Measurements from ENCODE around the gene NPAS3. TPM values are rescaled to one million over a fixed set of nuclear protein-coding genes. Genes with fewer than 3 reads are reported as not detected.

Gene NPAS3
- total and polyA plus RNA-seq, 2 of the 8 experiments (the other 6 are each of a cell fraction or from before 2014, with no cell fraction given), result 0.11 to 0.60 TPM

- Histone ChIP-seq H2BK12ac (ENCODE audit: low read depth, low read length) (no peak overlapping the region), H4K91ac (replicated peaks; ENCODE audit: insufficient read length, low read length) (no peak overlapping the region), H2BK120ac (replicated peaks; ENCODE audit: low read depth, low read length) (no peak overlapping the region), H2AFZ (ENCODE audit: low read length) (no peak overlapping the region), H4K20me1 (replicated peaks in 1 of 2; ENCODE audit: control insufficient read depth in 1 of 2, insufficient read depth in 2 of 2, low read length in 2 of 2) (no peaks in the 10 kb centered on the region), H3K4me3 (ENCODE audit: extremely low read depth in 1 of 4, insufficient read depth in 2 of 4, low read depth in 3 of 4, low read length in 4 of 4) (no peak overlapping the region), H2BK20ac (ENCODE audit: low read length) (no peak overlapping the region), H2AK5ac (ENCODE audit: low read depth, low read length) (no peak overlapping the region), H3K14ac (ENCODE audit: insufficient read length) (no peak overlapping the region), H4K8ac (ENCODE audit: extremely low read depth, insufficient read depth, low read length) (no peak overlapping the region), H3K27ac (ENCODE audit: low read depth, low read length) (no peak overlapping the region), H2BK5ac (ENCODE audit: low read depth, low read length) (no peak overlapping the region), H3K9ac (replicated peaks in 1 of 4; ENCODE audit: extremely low read depth in 1 of 4, low read depth in 3 of 4, low read length in 3 of 4) (no peak overlapping the region), H4K5ac (ENCODE audit: insufficient read length, low read depth, low read length) (no peak overlapping the region), H2BK15ac (ENCODE audit: low read length) (no peak overlapping the region), H3K23ac (ENCODE audit: insufficient read length) (no peak overlapping the region), H3K9me3 (ENCODE audit: insufficient read depth in 2 of 2, low read depth in 1 of 2, low read length in 1 of 2) (no peaks in the 10 kb centered on the region), H3K4me2 (ENCODE audit: insufficient read depth in 1 of 2, low read depth in 2 of 2, low read length in 2 of 2) (no peak overlapping the region), H3K23me2 (ENCODE audit: low read depth, low read length) (no peaks in the 10 kb centered on the region), H3K18ac (ENCODE audit: extremely low read depth, low read length) (no peak overlapping the region), H3K79me2 (ENCODE audit: control insufficient read depth in 1 of 2, insufficient read depth in 2 of 2, low read length in 2 of 2) (no peaks in the 10 kb centered on the region), H3K79me1 (ENCODE audit: low read depth, low read length) (no peaks in the 10 kb centered on the region), H3K27me3 (replicated peaks in 1 of 4; ENCODE audit: control insufficient read depth in 3 of 4, extremely low read depth in 1 of 4, insufficient read depth in 3 of 4, low read length in 3 of 4) (no peaks in the 10 kb centered on the region), H3K4ac (replicated peaks; ENCODE audit: insufficient read length, low read depth, low read length) (no peak overlapping the region), H3K56ac (replicated peaks; ENCODE audit: insufficient read length, low read depth, low read length) (no peak overlapping the region), H3K4me1 (replicated peaks in 1 of 4; ENCODE audit: control insufficient read depth in 3 of 4, insufficient read depth in 4 of 4, low read length in 3 of 4) (no peaks in the 10 kb centered on the region), H3K36me3 (ENCODE audit: control insufficient read depth in 2 of 4, insufficient read depth in 4 of 4, low read length in 3 of 4) (no peaks in the 10 kb centered on the region)
- CTCF ChIA-PET (ENCODE audit: partially characterized antibody), result no interaction called here
- DNase-seq (ENCODE audit: low read depth in 1 of 2, low spot score in 2 of 2) (no peak), FAIRE-seq (no peak)
- POLR2A ChIA-PET (ENCODE audit: partially characterized antibody), result no interaction called here
- TF ChIP-seq JUND (IDR thresholded peaks at IDR 0.05; ENCODE audit: low read length), result no peak
- no peak for TF ChIP-seq RBBP5 (IDR thresholded peaks at IDR 0.05; ENCODE audit: borderline replicate concordance, low read depth, low read length)
- no peak for TF ChIP-seq SP2 (IDR thresholded peaks at IDR 0.05; ENCODE audit: low read length)
- 83% methylated on average over 7 of the region's 7 CpGs; no CpG with 5 or more reads in 1 of the 2 experiments for WGBS, 2 experiments (ENCODE audit: extremely low coverage in 1 of 2, insufficient coverage in 1 of 2, insufficient read length in 1 of 2, insufficient replicate concordance in 2 of 2, low coverage in 1 of 2, low lambda C conversion rate in 2 of 2, missing lambda C conversion rate in 1 of 2)
These were observed 516.0 kb downstream of the NPAS3 start for GRCh38 chr14:33454707-33455106.

Data from H1 (cell line).